ENCODE results near the gene PRSS36.

GRCh38 chr16:31132303-31132979 is 17.4 kb downstream of the PRSS36 start:
- TF ChIP-seq POLR2A (IDR thresholded peaks at IDR 0.05) (no peak), CTCF (IDR thresholded peaks at IDR 0.05) (no peak), POLR2AphosphoS5 (IDR thresholded peaks at IDR 0.05) (no peak), EP300 (IDR thresholded peaks at IDR 0.05) (no peak)

Data from sigmoid colon (tissue), 4 donors.